ENCODE measurements around the gene NANP. TPM values are rescaled to one million over a fixed set of nuclear protein-coding genes. Genes with fewer than 3 reads are reported as not detected.

Gene NANP
- total and polyA plus RNA-seq, 2 of the 13 experiments (the other 11 are each of a cell fraction or from before 2014, with no cell fraction given) = 8.9 to 21.5 TPM

- TF ChIP-seq ZFP36 (IDR thresholded peaks at IDR 0.05; ENCODE audit: borderline replicate concordance, low read depth, low read length, partially characterized antibody) (no peak), ZNF572 (CRISPR knock-in tag; IDR thresholded peaks at IDR 0.05) (no peak), ZFP82 (CRISPR knock-in tag; IDR thresholded peaks at IDR 0.05; ENCODE audit: borderline replicate concordance) (no peak), ZNF777 (CRISPR knock-in tag; IDR thresholded peaks at IDR 0.05) (no peak), ZNF609 (CRISPR knock-in tag; IDR thresholded peaks at IDR 0.05; ENCODE audit: borderline replicate concordance) (no peak), HOXD1 (CRISPR knock-in tag; IDR thresholded peaks at IDR 0.05) (no peak), ZNF234 (CRISPR knock-in tag; conservative IDR thresholded peaks at IDR 0.05) (no peak), BCL3 (CRISPR knock-in tag; IDR thresholded peaks at IDR 0.05) (0 out of 2 replicates have a peak, but pooled peaks have one; percentile 40), SKI (IDR thresholded peaks at IDR 0.05; ENCODE audit: partially characterized antibody) (no peak), RARA (CRISPR knock-in tag; IDR thresholded peaks at IDR 0.05) (peak; percentile 29; the same call in 1 of the 2 replicates), GPN1 (CRISPR knock-in tag; IDR thresholded peaks at IDR 0.05; ENCODE audit: borderline replicate concordance) (no peak), ZNF101 (CRISPR knock-in tag; IDR thresholded peaks at IDR 0.05; ENCODE audit: borderline replicate concordance, low read depth) (no peak), TOE1 (CRISPR knock-in tag; IDR thresholded peaks at IDR 0.05) (no peak), U2AF2 (IDR thresholded peaks at IDR 0.05; ENCODE audit: low read depth, low read length) (no peak), SMARCC2 (IDR thresholded peaks at IDR 0.05) (no peak), ZNF543 (CRISPR knock-in tag; IDR thresholded peaks at IDR 0.05) (no peak), CBX1 (IDR thresholded peaks at IDR 0.05; ENCODE audit: low read depth) (no peak), HDAC6 (IDR thresholded peaks at IDR 0.05; ENCODE audit: low read depth, low read length) (no peak), PAX8 (CRISPR knock-in tag; IDR thresholded peaks at IDR 0.05; ENCODE audit: borderline replicate concordance) (no peak), MIER3 (CRISPR knock-in tag; IDR thresholded peaks at IDR 0.05; ENCODE audit: borderline replicate concordance) (no peak), CSRNP2 (CRISPR knock-in tag; conservative IDR thresholded peaks at IDR 0.05; ENCODE audit: low read depth) (no peak; the same call in 1 of the 2 replicates), ZFP62 (CRISPR knock-in tag; IDR thresholded peaks at IDR 0.05) (no peak)
Measured at GRCh38 chr20:25624500-25624939, 706 bp upstream of the NANP start (continued).

Data from HepG2 (cell line).